Measurements from ENCODE around the gene CLPSL2. TPM values are rescaled to one million over a fixed set of nuclear protein-coding genes. Genes with fewer than 3 reads are reported as not detected.

Gene CLPSL2
- not detected in 2 replicates for total RNA-seq
- long read RNA-seq, result 0 reads

- H3K27ac Mint-ChIP-seq (ENCODE audit: unreplicated experiment), result no peak within 1 kb of the TSS
- no peak for TF ChIP-seq CTCF (IDR thresholded peaks at IDR 0.05)
- H3K9me3 Mint-ChIP-seq (ENCODE audit: unreplicated experiment), result no peaks in the 10 kb centered on the region
- peak within 1 kb of the TSS; percentile 72 for H3K4me3 Mint-ChIP-seq (ENCODE audit: unreplicated experiment)
- peaks cover 23% of the 10 kb centered on the region for H3K27me3 Mint-ChIP-seq (ENCODE audit: unreplicated experiment)
- no peaks in the 10 kb centered on the region for H3K36me3 Mint-ChIP-seq (ENCODE audit: unreplicated experiment)
- peaks cover 4% of the 10 kb centered on the region for H3K4me1 Mint-ChIP-seq (ENCODE audit: unreplicated experiment)
- no peak for DNase-seq (ENCODE audit: extremely low spot score, unreplicated experiment)
Observed at GRCh38 chr6:35776364-35777215, at the start of gene CLPSL2. Gene CLPSL2, plus strand, starts transcription at chr6:35776598. Its CDS starts 21 bp downstream, at chr6:35776619.

- Mint-ChIP-seq H3K4me3 (ENCODE audit: unreplicated experiment) (peak overlapping the region; percentile 73), H3K9me3 (ENCODE audit: unreplicated experiment) (no peaks in the 10 kb centered on the region), H3K27ac (ENCODE audit: unreplicated experiment) (peak overlapping the region; percentile 96), H3K36me3 (ENCODE audit: unreplicated experiment) (no peaks in the 10 kb centered on the region), H3K4me1 (ENCODE audit: unreplicated experiment) (peaks cover 81% of the 10 kb centered on the region), H3K27me3 (ENCODE audit: unreplicated experiment) (no peaks in the 10 kb centered on the region)
- TF ChIP-seq CTCF (IDR thresholded peaks at IDR 0.05), result no peak
- peak; percentile 92 for DNase-seq (ENCODE audit: extremely low spot score, unreplicated experiment)
Observed at GRCh38 chr6:35727231-35727934, 49.0 kb upstream of the CLPSL2 start.

- no peaks in the 10 kb centered on the region for H3K9me3 Mint-ChIP-seq (ENCODE audit: unreplicated experiment)
- H3K4me3 Mint-ChIP-seq (ENCODE audit: unreplicated experiment), result peak overlapping the region; percentile 73
- peak; percentile 98 for DNase-seq (ENCODE audit: extremely low spot score, unreplicated experiment)
- peaks cover 84% of the 10 kb centered on the region for H3K4me1 Mint-ChIP-seq (ENCODE audit: unreplicated experiment)
- H3K27ac Mint-ChIP-seq (ENCODE audit: unreplicated experiment), result peak overlapping the region; percentile 99
- no peaks in the 10 kb centered on the region for H3K27me3 Mint-ChIP-seq (ENCODE audit: unreplicated experiment)
- TF ChIP-seq CTCF (IDR thresholded peaks at IDR 0.05), result no peak
- H3K36me3 Mint-ChIP-seq (ENCODE audit: unreplicated experiment), result no peaks in the 10 kb centered on the region
Observed at GRCh38 chr6:35727935-35728682, 48.3 kb upstream of the CLPSL2 start.

DNA sequence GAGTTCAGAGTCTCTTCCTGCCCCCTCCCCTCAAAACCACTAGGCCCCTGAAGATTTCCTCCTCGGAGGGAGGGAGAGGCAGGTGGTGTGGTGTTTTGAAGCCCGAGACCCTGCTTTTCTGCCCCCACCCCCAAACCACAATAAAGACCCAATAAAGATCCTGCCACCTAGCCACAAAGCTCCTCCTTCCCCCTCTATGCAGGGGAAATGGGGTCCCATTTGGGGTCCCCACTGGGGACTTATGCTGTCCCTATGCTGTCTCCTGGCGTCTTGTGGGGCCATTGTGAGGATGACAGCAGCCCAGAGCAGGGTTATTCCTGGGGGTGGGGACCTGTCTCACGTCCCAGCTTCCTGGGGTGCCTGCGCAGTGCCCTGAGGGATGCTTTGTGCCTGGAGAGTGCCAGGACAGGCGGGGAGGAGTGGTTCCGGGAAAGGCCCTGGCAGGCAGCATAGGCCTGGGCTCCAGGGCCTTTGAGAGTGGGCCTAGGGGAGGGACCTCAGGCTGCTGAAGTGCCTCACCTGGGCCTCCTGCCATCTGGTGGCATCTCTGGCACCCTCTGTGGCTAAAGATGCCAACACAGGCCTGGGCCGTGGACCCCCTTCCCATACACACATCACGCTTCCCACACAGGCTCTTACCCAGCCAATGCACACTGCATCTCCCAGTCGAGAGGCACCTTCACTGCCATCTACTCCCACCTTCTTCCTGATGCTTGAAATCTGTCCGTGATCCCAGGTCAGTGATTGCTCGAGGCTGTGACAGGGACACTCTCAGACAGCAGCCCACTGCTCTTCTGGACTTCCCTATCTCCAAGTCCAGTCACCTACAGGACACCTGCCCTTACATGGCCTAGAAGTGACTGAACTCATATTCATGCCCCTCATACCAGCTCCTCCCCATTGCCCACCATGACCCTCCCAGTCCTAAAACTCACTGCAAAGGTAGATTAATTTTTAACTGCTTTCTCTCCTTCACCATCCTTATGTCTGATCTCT lies 47.4 kb upstream of the CLPSL2 start:
- Mint-ChIP-seq H3K9me3 (ENCODE audit: unreplicated experiment) (no peaks in the 10 kb centered on the region), H3K4me1 (ENCODE audit: unreplicated experiment) (peaks cover 82% of the 10 kb centered on the region), H3K27ac (ENCODE audit: unreplicated experiment) (peak overlapping the region; percentile 99), H3K4me3 (ENCODE audit: unreplicated experiment) (peak overlapping the region; percentile 71), H3K36me3 (ENCODE audit: unreplicated experiment) (no peaks in the 10 kb centered on the region), H3K27me3 (ENCODE audit: unreplicated experiment) (no peaks in the 10 kb centered on the region)
- TF ChIP-seq CTCF (IDR thresholded peaks at IDR 0.05), result no peak
- DNase-seq (ENCODE audit: extremely low spot score, unreplicated experiment), result no peak
